Hematopoietic multipotent progenitor cell treated with erythropoietin and hydrocortisone succinate and interleukin-3 and kit ligand, for 6 days (in vitro differentiated cells): Measurements from ENCODE around the gene COLGALT1.
"Not testable (repeated sequence)": the region's sequence is repeated elsewhere in the genome, so short reads cannot be mapped to it uniquely, and the experiment has no call there.

Experiments used
- DNase-seq: peaks from one replicate; pipeline ENCODE4 v3.0.0-alpha.2; 2015

COLGALT1 gene

GRCh38 chr19:17534767-17535166 lies 20.7 kb upstream of the COLGALT1 start:
- DNase-seq = no peak

GRCh38 chr19:17536955-17537354 lies 18.5 kb upstream of the COLGALT1 start:
- DNase-seq = no peak

- peak; percentile 30 for DNase-seq
These were observed 16.7 kb upstream of the COLGALT1 start for GRCh38 chr19:17538684-17539237.

DNA sequence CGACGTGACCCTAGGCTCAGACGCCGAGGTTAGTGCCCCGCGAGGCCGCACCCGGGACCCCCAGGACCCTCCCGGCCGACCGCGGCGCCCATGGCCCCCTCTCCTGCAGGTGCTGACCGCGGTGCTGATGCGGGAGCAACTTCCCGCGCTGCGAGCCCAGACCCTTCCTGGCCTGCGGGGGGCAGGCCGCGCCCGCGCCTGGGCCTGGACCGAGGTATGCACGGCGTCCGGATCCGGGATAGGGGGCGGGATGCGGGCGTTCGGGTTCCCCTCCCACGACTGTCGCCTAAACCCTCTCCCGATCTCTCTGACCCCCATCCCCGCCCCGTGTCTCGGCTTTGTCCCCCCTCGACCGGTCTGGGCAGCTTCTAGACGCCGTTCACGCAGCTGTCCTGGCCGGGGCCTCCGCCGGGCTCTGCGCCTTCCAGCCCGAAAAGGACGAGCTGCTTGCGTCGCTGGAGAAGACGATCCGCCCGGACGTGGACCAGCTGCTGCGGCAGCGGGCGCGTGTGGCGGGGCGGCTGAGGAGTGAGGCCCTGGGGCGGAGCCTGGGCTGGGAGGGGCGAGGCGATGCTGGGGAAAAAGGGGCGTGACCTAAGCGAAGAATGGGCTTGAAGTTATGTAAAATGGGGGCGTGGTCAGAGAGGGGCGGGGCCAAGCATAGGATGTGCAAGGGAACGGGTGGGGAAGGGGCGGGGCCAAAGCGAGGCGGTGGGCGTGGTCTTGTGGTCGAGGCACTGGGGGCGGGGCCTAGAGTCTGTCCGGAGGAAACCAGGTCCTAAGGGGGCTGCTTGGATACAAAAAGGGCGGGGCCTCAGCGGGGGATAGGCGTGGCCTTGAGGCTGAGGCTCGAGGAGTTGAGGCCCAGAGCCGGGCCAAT lies 16.0 kb upstream of the COLGALT1 start:
- DNase-seq = peak; percentile 100

GRCh38 chr19:17540174-17540573 lies 15.3 kb upstream of the COLGALT1 start:
- no peak for DNase-seq

DNA sequence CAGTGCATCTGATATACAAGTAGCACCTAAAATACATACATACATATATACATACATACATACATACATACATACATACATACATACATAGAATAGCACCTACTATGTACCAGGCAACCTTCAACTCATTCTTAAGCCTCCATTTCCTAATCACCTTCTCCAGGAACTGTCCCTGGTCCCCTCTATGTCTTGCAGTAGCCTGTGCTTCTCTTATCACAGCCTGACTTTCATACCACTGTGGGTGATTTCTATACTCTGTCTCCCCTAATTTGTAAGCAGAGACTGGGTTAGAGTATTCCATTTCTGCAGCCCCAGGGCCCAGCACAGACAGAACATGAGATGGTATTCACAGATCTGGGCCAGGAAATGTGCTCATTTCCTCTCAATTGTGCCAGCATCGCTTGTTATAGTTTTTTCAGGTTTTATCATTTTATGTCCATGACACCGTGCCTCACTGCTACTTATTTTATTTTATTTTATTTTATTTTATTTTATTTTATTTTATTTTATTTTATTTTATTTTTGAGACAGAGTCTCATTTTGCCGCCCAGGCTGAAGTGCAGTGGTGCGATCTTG lies 14.2 kb upstream of the COLGALT1 start:
- DNase-seq = no peak

- no peak for DNase-seq
These were observed 13.4 kb upstream of the COLGALT1 start for GRCh38 chr19:17542042-17542441.

GRCh38 chr19:17542793-17543582 lies 12.5 kb upstream of the COLGALT1 start:
- no peak for DNase-seq

DNA sequence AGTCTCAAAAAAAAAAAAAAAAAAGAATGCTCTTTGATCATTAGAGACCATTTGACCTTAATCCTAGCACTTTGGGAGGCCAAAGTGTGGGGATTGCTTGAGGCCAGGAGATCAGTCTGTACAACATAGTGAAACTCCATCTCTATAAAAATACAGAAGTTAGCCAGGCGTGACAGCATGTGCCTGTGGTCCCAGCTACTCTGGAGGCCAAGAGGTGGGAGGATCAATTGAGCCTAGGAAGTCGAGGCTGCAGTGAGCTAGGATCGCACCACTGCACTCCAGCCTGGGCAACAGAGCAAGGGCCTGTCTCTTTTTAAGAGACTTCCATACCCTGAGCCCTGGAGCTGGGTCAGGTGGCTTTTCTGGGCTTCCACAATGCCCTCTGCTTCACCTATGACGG lies 11.5 kb upstream of the COLGALT1 start:
- DNase-seq = no peak

DNA sequence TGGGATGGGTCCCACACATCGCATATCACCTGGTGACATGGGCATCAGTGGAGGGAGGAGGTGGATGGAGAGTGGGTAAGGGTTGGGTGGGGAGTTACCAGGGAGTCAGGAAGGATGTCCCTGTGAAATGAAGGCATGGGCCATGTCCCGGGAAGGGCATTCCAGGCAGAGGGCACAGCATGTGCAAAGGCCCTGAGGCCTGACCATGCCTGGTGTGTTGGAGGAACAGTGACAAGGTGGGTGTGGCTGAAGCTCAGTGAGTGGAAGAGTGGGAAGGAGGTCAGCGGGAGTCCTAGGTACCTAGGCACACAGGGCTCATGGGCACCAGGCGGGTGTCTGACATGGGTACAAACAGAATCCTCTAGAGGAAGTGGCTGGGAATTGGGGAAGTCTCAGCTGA lies 11.0 kb upstream of the COLGALT1 start:
- DNase-seq = no peak

DNA sequence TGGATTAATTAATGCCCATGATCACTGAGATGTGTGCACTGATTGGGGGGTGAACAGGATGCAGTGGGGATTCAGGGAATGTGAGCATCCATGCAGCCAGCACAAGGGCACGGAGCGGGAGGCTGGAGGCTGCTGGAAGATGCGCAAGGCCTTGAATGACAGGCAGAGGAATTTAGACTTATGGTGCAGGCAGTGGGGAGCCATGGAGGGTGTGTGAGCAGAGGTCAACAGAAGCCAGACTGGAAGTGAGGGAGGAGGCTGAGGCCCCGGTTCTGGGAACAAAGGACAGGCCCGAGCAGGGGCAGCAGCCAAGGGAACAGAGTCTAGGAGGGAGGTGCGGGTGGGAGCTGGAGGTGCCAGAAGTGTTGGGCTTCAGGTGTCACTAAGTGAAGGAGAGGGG lies 7.3 kb upstream of the COLGALT1 start:
- no peak for DNase-seq

GRCh38 chr19:17549085-17549740 lies 6.2 kb upstream of the COLGALT1 start:
- DNase-seq = no peak

DNA sequence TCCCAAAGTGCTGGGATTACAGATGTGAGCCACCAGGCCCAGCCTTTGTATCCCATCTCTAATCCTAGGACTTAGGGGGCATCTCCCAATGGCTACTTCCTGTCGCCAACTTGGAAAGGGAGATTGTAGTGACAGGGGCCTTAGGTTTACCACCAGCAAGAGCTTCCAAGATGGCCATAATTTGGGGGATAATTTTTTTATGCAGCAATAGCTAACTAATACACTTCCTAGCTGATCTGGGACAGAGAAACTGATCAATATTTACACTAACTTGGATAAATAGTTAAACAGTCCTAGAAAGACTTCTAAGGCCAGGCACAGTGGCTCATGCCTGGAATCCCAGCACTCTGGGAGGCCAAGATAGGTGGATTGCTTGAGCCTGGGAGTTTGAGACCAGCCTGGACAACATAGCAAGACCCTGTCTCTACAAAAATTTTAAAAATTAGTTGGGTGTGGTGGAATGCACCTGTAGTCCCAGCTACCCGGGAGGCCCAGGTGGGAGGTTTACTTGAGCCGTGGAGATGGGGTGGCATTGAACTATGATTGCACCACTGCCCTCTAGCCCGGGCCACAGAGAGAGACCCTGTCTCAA lies 5.3 kb upstream of the COLGALT1 start:
- no peak for DNase-seq

DNA sequence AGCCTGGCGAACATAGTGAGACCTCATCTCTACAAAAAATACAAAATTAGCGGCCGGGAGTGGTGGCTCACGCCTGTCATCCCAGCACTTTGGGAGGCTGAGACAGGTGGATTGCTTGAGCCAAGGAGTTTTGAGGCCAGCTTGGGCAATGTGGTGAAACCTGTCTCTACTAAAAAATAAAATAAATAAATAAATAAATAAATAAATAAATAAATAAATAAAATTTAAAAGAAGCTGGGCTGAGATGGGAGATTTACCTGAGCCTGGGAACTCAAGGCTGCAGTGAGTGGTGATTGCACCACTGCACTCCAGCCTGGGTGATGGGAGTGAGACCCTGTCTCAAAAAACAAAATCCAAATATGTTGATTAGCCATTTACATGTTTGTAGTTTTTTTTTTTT lies 2.7 kb upstream of the COLGALT1 start:
- DNase-seq = not testable (repeated sequence)

DNA sequence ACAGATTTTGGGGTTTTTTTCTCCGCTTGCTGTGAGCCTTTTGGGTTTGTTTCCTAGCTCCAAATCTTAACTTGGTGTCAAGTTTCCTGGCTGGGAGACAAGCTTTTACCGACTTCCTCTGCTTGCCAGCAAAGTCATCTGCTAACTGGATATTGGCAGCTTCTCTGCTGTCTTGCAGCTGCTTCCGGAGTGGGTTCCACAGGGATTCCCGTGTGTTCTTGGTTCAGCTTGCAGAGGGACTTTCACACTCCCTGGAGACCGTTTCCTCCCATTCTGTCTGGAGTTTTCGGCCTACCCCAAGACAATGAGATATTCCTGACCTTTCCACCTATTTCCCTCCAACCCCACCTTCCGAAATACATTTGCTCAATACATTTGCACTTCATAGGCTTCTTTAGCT lies 2.2 kb upstream of the COLGALT1 start:
- DNase-seq = no peak

- no peak for DNase-seq
These were observed 425 bp upstream of the COLGALT1 start for GRCh38 chr19:17554968-17555479.

- peak; percentile 83 for DNase-seq
These were observed 722 bp downstream of the COLGALT1 start for GRCh38 chr19:17555929-17556813.

GRCh38 chr19:17556995-17557394 lies 1.5 kb downstream of the COLGALT1 start:
- no peak for DNase-seq

GRCh38 chr19:17557466-17557865 lies 2.0 kb downstream of the COLGALT1 start:
- peak; percentile 42 for DNase-seq

GRCh38 chr19:17560205-17560595 lies 4.8 kb downstream of the COLGALT1 start:
- no peak for DNase-seq

DNA sequence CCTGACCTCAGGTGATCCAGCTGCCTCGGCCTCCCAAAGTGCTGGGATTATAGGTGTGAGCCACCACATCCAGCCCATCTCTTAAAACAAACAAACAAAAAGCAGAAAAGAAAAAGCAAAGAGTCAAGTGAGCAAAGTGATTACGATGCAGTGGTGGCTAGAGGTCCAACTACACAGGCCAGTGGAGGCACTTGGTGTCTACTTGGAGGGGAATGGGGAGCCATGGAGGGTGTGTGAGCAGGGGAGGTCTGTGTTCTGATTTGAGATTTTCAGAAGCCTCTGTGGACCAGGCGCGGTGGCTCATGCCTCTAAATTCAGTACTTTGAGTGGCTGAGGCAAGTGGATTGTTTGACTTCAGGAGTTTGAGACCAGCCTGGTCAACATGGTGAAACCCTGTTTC lies 6.6 kb downstream of the COLGALT1 start:
- no peak for DNase-seq
